ENCODE data around the gene BHLHE23. TPM values are rescaled to one million over a fixed set of nuclear protein-coding genes. Genes with fewer than 3 reads are reported as not detected.

The BHLHE23 gene
- total RNA-seq, 1 donor from 2014 or later: not detected

DNA sequence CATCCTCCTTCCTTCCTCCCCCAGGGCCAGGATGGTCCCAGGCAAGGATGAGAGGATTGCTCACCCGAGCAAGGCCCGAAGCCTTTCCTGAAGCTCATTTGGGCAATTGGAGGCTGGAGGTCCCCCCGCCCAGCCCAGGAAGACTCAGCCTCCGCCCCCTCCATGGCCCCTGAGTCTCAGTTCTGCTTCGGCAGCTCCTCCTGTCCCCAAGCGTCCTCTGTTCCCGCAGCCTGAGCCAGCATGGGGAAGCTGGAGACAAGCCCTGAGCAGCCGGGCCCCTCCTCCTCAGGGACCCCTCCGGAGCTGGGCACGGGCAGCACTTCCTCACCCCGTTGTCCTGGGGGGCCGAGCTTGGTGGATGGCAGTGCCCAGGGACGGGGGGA, 28.2 kb downstream of the BHLHE23 start:
- H3K36me3 Mint-ChIP-seq (ENCODE audit: low read depth): no peaks in the 10 kb centered on the region
- DNase-seq (ENCODE audit: low read depth, low spot score): no peak
- H3K4me1 Mint-ChIP-seq: peaks cover 37% of the 10 kb centered on the region
- no peak for TF ChIP-seq CTCF (conservative IDR thresholded peaks at IDR 0.05)
- H3K9me3 Mint-ChIP-seq: no peaks in the 10 kb centered on the region
- no peak overlapping the region for H3K27ac Mint-ChIP-seq (ENCODE audit: unreplicated experiment)
- H3K27me3 Mint-ChIP-seq (ENCODE audit: low read depth): peaks cover 47% of the 10 kb centered on the region
- no peak overlapping the region for H3K4me3 Mint-ChIP-seq

- no peak overlapping the region for H3K4me3 Mint-ChIP-seq
- peaks cover 37% of the 10 kb centered on the region for H3K4me1 Mint-ChIP-seq
- H3K9me3 Mint-ChIP-seq: no peaks in the 10 kb centered on the region
- no peak for DNase-seq (ENCODE audit: low read depth, low spot score)
- H3K36me3 Mint-ChIP-seq (ENCODE audit: low read depth): no peaks in the 10 kb centered on the region
- no peak for TF ChIP-seq CTCF (conservative IDR thresholded peaks at IDR 0.05)
- H3K27ac Mint-ChIP-seq (ENCODE audit: unreplicated experiment): no peak overlapping the region
- peaks cover 54% of the 10 kb centered on the region for H3K27me3 Mint-ChIP-seq (ENCODE audit: low read depth)
Measured at GRCh38 chr20:62977613-62978560, 28.9 kb downstream of the BHLHE23 start.

DNA sequence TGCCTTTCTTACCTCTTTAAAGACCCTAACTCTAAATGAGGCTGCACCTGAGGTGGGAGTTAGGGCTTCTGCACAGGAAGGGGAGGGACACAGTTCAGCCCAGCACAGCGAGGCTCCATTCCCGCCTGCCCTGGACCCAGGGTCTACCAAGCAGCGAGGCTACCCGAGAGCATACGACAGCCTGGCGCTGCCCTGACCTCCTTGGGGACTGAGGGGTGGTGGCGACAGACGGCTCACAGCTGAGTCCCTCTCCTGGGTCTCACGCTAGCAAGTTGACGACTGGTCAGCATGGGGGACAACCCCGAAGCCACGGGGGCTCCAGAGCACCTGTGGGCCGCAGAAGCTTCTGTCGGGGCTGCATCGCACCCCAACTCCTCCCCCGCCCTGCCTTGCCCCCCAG, 29.9 kb downstream of the BHLHE23 start:
- TF ChIP-seq CTCF (conservative IDR thresholded peaks at IDR 0.05): no peak
- Mint-ChIP-seq H3K27me3 (ENCODE audit: low read depth) (peaks cover 64% of the 10 kb centered on the region), H3K36me3 (ENCODE audit: low read depth) (no peaks in the 10 kb centered on the region), H3K27ac (ENCODE audit: unreplicated experiment) (no peak overlapping the region), H3K4me3 (no peak overlapping the region), H3K4me1 (peaks cover 41% of the 10 kb centered on the region), H3K9me3 (no peaks in the 10 kb centered on the region)
- DNase-seq (ENCODE audit: low read depth, low spot score): no peak

GRCh38 chr20:62975812-62976508, 30.8 kb downstream of the BHLHE23 start:
- DNase-seq (ENCODE audit: low read depth, low spot score): no peak
- no peak for TF ChIP-seq CTCF (conservative IDR thresholded peaks at IDR 0.05)
- Mint-ChIP-seq H3K9me3 (no peaks in the 10 kb centered on the region), H3K27ac (ENCODE audit: unreplicated experiment) (no peak overlapping the region), H3K4me3 (no peak overlapping the region), H3K36me3 (ENCODE audit: low read depth) (no peaks in the 10 kb centered on the region), H3K27me3 (ENCODE audit: low read depth) (peaks cover 69% of the 10 kb centered on the region), H3K4me1 (peaks cover 42% of the 10 kb centered on the region)

DNA sequence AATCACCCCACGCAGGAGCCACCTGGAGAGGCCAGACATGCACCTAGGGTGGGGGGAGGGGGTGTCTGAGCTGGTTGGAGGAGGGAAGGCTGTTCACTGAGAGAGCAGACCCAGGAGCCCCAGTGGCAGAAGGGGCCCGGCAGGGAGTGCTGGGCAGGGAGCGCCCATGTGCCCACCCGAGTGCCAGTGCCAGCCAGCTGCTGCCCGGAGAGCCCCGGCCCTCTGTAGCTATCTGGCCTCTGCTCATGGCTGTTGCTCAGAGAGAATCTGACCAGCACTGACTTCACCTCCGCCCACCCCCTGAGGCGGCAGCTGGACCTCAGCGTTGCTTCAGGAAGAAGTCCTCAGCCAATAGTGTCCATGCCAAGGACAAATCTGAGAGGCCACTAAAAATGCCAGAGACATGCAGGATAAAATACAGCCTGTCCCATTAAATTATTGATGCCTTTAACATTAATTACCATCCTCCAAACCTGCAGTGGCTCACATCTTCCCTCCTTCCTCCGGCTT, 31.5 kb downstream of the BHLHE23 start:
- no peak for TF ChIP-seq CTCF (conservative IDR thresholded peaks at IDR 0.05)
- no peaks in the 10 kb centered on the region for H3K36me3 Mint-ChIP-seq (ENCODE audit: low read depth)
- peaks cover 66% of the 10 kb centered on the region for H3K27me3 Mint-ChIP-seq (ENCODE audit: low read depth)
- peaks cover 35% of the 10 kb centered on the region for H3K4me1 Mint-ChIP-seq
- no peak for DNase-seq (ENCODE audit: low read depth, low spot score)
- no peak overlapping the region for H3K27ac Mint-ChIP-seq (ENCODE audit: unreplicated experiment)
- H3K9me3 Mint-ChIP-seq: no peaks in the 10 kb centered on the region
- no peak overlapping the region for H3K4me3 Mint-ChIP-seq

Measured in neural crest cell (in vitro differentiated cells).